IgD-negative memory B cell (primary cell): ENCODE results near the gene WNT9A. TPM values are rescaled to one million over a fixed set of nuclear protein-coding genes. Genes with fewer than 3 reads are reported as not detected.
"Not testable (repeated sequence)": the region's sequence is repeated elsewhere in the genome, so short reads cannot be mapped to it uniquely, and the experiment has no call there.

ENCODE experiments used
- H3K27ac Mint-ChIP-seq, 3 donors: one replicate each; pipeline ENCODE4 v1.8.0; 2020 to 2022; ENCODE audit warnings: mild to moderate bottlenecking in 3 of 3, mixed read lengths in 3 of 3, moderate library complexity in 1 of 3
- H3K27me3 Mint-ChIP-seq: one replicate; pipeline ENCODE4 v1.8.0; 2021; ENCODE audit warnings: mixed read lengths
- H3K36me3 Mint-ChIP-seq: one replicate; pipeline ENCODE4 v1.8.0; 2020; ENCODE audit warnings: mild to moderate bottlenecking, mixed read lengths
- H3K4me1 Mint-ChIP-seq, 3 donors: one replicate each; pipeline ENCODE4 v1.8.0; 2020 to 2022; ENCODE audit warnings: mixed read lengths in 3 of 3, mild to moderate bottlenecking in 1 of 3
- H3K4me3 Mint-ChIP-seq, 4 donors: one replicate each; pipeline ENCODE4 v1.8.0; 2020 to 2022; ENCODE audit warnings: mild to moderate bottlenecking in 4 of 4, mixed read lengths in 4 of 4, moderate library complexity in 3 of 4
- H3K9me3 Mint-ChIP-seq, 3 donors: one replicate each; pipeline ENCODE4 v1.8.0; 2020 to 2021; ENCODE audit warnings: mixed read lengths in 3 of 3, mild to moderate bottlenecking in 1 of 3
- polyA plus RNA-seq: library from polyadenylated mRNA; unstranded; fragments of 300-500 nt; fragmentation: Illumina TruSeq; gene quantifications from one replicate; pipeline ENCODE4 v1.2.3, GENCODE V29; 2021

WNT9A gene
- polyA plus RNA-seq, 1 donor from 2014 or later: not detected

GRCh38 chr1:227915564-227916553 is 31.9 kb downstream of the WNT9A start:
- Mint-ChIP-seq H3K4me1 (no peaks in the 10 kb centered on the region), H3K9me3 (peaks cover 0 to 3% (median 0%) of the 10 kb centered on the region in 3 donors), H3K36me3 (no peaks in the 10 kb centered on the region), H3K4me3 (no peak overlapping the region), H3K27me3 (peaks cover 7% of the 10 kb centered on the region), H3K27ac (no peak overlapping the region)

GRCh38 chr1:227914801-227915563 is 32.8 kb downstream of the WNT9A start:
- peaks cover 0 to 3% (median 0%) of the 10 kb centered on the region in 3 donors for H3K9me3 Mint-ChIP-seq
- no peak overlapping the region for H3K4me3 Mint-ChIP-seq
- H3K36me3 Mint-ChIP-seq: no peaks in the 10 kb centered on the region
- H3K27ac Mint-ChIP-seq: no peak overlapping the region
- H3K4me1 Mint-ChIP-seq: no peaks in the 10 kb centered on the region
- peaks cover 9% of the 10 kb centered on the region for H3K27me3 Mint-ChIP-seq

GRCh38 chr1:227913764-227914721 is 33.7 kb downstream of the WNT9A start:
- H3K27ac Mint-ChIP-seq: no peak overlapping the region
- no peaks in the 10 kb centered on the region for H3K36me3 Mint-ChIP-seq
- H3K4me3 Mint-ChIP-seq: no peak overlapping the region
- no peaks in the 10 kb centered on the region for H3K4me1 Mint-ChIP-seq
- H3K27me3 Mint-ChIP-seq: peaks cover 7% of the 10 kb centered on the region
- H3K9me3 Mint-ChIP-seq: peaks cover 0 to 3% (median 0%) of the 10 kb centered on the region in 3 donors

- Mint-ChIP-seq H3K27me3 (peaks cover 6% of the 10 kb centered on the region), H3K4me1 (no peaks in the 10 kb centered on the region), H3K36me3 (no peaks in the 10 kb centered on the region), H3K4me3 (no peak overlapping the region), H3K9me3 (peaks cover 0 to 3% (median 1%) of the 10 kb centered on the region in 3 donors), H3K27ac (no peak overlapping the region)
Measured at GRCh38 chr1:227913396-227913763, 34.4 kb downstream of the WNT9A start.

GRCh38 chr1:227912866-227913265 is 34.9 kb downstream of the WNT9A start:
- peaks cover 0 to 3% (median 1%) of the 10 kb centered on the region in 3 donors for H3K9me3 Mint-ChIP-seq
- no peak overlapping the region for H3K4me3 Mint-ChIP-seq
- H3K27me3 Mint-ChIP-seq: peaks cover 6% of the 10 kb centered on the region
- no peak overlapping the region for H3K27ac Mint-ChIP-seq
- H3K4me1 Mint-ChIP-seq: no peaks in the 10 kb centered on the region
- H3K36me3 Mint-ChIP-seq: no peaks in the 10 kb centered on the region

- Mint-ChIP-seq H3K4me3 (no peak overlapping the region), H3K27me3 (peaks cover 7% of the 10 kb centered on the region), H3K4me1 (no peaks in the 10 kb centered on the region), H3K27ac (peak overlapping the region in 1 of 3 donors; percentile 74), H3K9me3 (peaks cover 0 to 3% (median 1%) of the 10 kb centered on the region in 3 donors), H3K36me3 (no peaks in the 10 kb centered on the region)
Measured at GRCh38 chr1:227911376-227911775, 36.4 kb downstream of the WNT9A start.

GRCh38 chr1:227910511-227911153 is 37.1 kb downstream of the WNT9A start:
- Mint-ChIP-seq H3K4me3 (no peak overlapping the region), H3K4me1 (no peaks in the 10 kb centered on the region), H3K36me3 (no peaks in the 10 kb centered on the region), H3K27me3 (peaks cover 7% of the 10 kb centered on the region), H3K9me3 (peaks cover 0 to 3% (median 1%) of the 10 kb centered on the region in 3 donors), H3K27ac (no peak overlapping the region)

GRCh38 chr1:227909923-227910328 is 37.8 kb downstream of the WNT9A start:
- not testable (repeated sequence) for H3K36me3 Mint-ChIP-seq, H3K9me3 Mint-ChIP-seq, H3K27me3 Mint-ChIP-seq, H3K27ac Mint-ChIP-seq, H3K4me1 Mint-ChIP-seq, H3K4me3 Mint-ChIP-seq

GRCh38 chr1:227909188-227909587 is 38.5 kb downstream of the WNT9A start:
- Mint-ChIP-seq H3K4me3 (no peak overlapping the region), H3K4me1 (no peaks in the 10 kb centered on the region), H3K36me3 (no peaks in the 10 kb centered on the region), H3K27me3 (peaks cover 9% of the 10 kb centered on the region), H3K9me3 (peaks cover 0 to 3% (median 1%) of the 10 kb centered on the region in 3 donors), H3K27ac (no peak overlapping the region)

- no peaks in the 10 kb centered on the region for H3K36me3 Mint-ChIP-seq
- no peak overlapping the region for H3K4me3 Mint-ChIP-seq
- no peak overlapping the region for H3K27ac Mint-ChIP-seq
Measured at GRCh38 chr1:227908359-227908758, 39.4 kb downstream of the WNT9A start.

GRCh38 chr1:227907439-227908015 is 40.2 kb downstream of the WNT9A start:
- H3K36me3 Mint-ChIP-seq: no peaks in the 10 kb centered on the region
- peaks cover 9% of the 10 kb centered on the region for H3K27me3 Mint-ChIP-seq
- peaks cover 0 to 3% (median 1%) of the 10 kb centered on the region in 3 donors for H3K9me3 Mint-ChIP-seq
- H3K4me1 Mint-ChIP-seq: no peaks in the 10 kb centered on the region
- H3K4me3 Mint-ChIP-seq: no peak overlapping the region
- H3K27ac Mint-ChIP-seq: no peak overlapping the region

More at GRCh38 chr1:227908359-227908758, 39.4 kb downstream of the WNT9A start:
- Mint-ChIP-seq H3K9me3 (peaks cover 0 to 3% (median 1%) of the 10 kb centered on the region in 3 donors), H3K4me1 (no peaks in the 10 kb centered on the region), H3K27me3 (peaks cover 9% of the 10 kb centered on the region)

- H3K4me1 Mint-ChIP-seq: peaks cover 0 to 1% (median 0%) of the 10 kb centered on the region in 3 donors
- no peak overlapping the region for H3K27ac Mint-ChIP-seq
- peaks cover 0 to 3% (median 1%) of the 10 kb centered on the region in 3 donors for H3K9me3 Mint-ChIP-seq
- no peaks in the 10 kb centered on the region for H3K36me3 Mint-ChIP-seq
- no peak overlapping the region for H3K4me3 Mint-ChIP-seq
- H3K27me3 Mint-ChIP-seq: peaks cover 9% of the 10 kb centered on the region
Measured at GRCh38 chr1:227906550-227907071, 41.1 kb downstream of the WNT9A start.
